Karpas-422 (cell line): ENCODE results near the gene SCAP. TPM values are rescaled to one million over a fixed set of nuclear protein-coding genes. Genes with fewer than 3 reads are reported as not detected.

Source experiments
- DNase-seq: peaks from one replicate; pipeline ENCODE4 v3.0.0-alpha.2; 2015
- H2AFZ ChIP-seq: fragments of 200-600 bp; sonication (generic); 2 replicates; pipeline ENCODE4 v1.6.1; 2014; ENCODE audit warnings: antibody characterized with exemption, low read length, mixed read lengths
- H3K27ac ChIP-seq: fragments of 200-600 bp; sonication (generic); 2 replicates; pipeline ENCODE4 v1.5.1; 2014; ENCODE audit warnings: mild to moderate bottlenecking, low read length, moderate library complexity
- H3K27me3 ChIP-seq: fragments of 200-600 bp; sonication (generic); 2 replicates; pipeline ENCODE4 v1.6.1; 2014; ENCODE audit warnings: low read length, mixed read lengths
- H3K36me3 ChIP-seq: fragments of 200-600 bp; sonication (generic); 2 replicates; pipeline ENCODE4 v1.6.1; 2014; ENCODE audit warnings: low read length, mixed read lengths; ENCODE audit not compliant: insufficient read depth
- H3K4me1 ChIP-seq: fragments of 200-600 bp; sonication (generic); 2 replicates; pipeline ENCODE4 v1.6.1; 2014; ENCODE audit warnings: mild to moderate bottlenecking, low read length, mixed read lengths
- H3K4me2 ChIP-seq: fragments of 200-600 bp; sonication (generic); 2 replicates; pipeline ENCODE4 v1.6.1; 2014; ENCODE audit warnings: low read length, low read depth, mild to moderate bottlenecking; ENCODE audit not compliant: poor library complexity, severe bottlenecking
- H3K4me3 ChIP-seq: fragments of 200-600 bp; sonication (generic); 2 replicates; pipeline ENCODE4 v1.5.1; 2014; ENCODE audit warnings: mild to moderate bottlenecking, antibody characterized with exemption, low read length, mixed read lengths
- H3K79me2 ChIP-seq: fragments of 200-600 bp; sonication (generic); 2 replicates; pipeline ENCODE4 v1.6.1; 2014; ENCODE audit warnings: mild to moderate bottlenecking, low read length, mixed read lengths
- H3K9ac ChIP-seq: fragments of 200-600 bp; sonication (generic); 2 replicates; pipeline ENCODE4 v1.6.0; 2014; ENCODE audit warnings: low read length
- H3K9me2 ChIP-seq: fragments of 200-600 bp; sonication (generic), shearing (Covaris generic); replicated peaks from 2 replicates; pipeline ENCODE4 v1.6.0; 2014; ENCODE audit warnings: mild to moderate bottlenecking, low read length, moderate library complexity; ENCODE audit not compliant: insufficient read depth
- H3K9me3 ChIP-seq: fragments of 300-700, 200-600 bp; sonication (generic); 2 replicates; pipeline ENCODE4 v1.6.1; 2014; ENCODE audit warnings: low read length, mixed read lengths
- H4K20me1 ChIP-seq: fragments of 200-600 bp; sonication (generic); 2 replicates; pipeline ENCODE4 v1.6.1; 2014; ENCODE audit warnings: mild to moderate bottlenecking, antibody characterized with exemption, low read length, low read depth; ENCODE audit not compliant: insufficient read depth
- total RNA-seq: library from RNA; depleted of rRNA; stranded (reverse); fragments of >200 nt; shearing (Covaris generic); gene quantifications from 2 replicates; pipeline ENCODE4 v1.2.3, GENCODE V29; 2014; ENCODE audit warnings: low replicate concordance

Gene SCAP
- total RNA-seq, 1 experiment from 2014 or later = 109 TPM

GRCh38 chr3:47404955-47405790 lies 70.6 kb downstream of the SCAP start:
- Histone ChIP-seq H3K9me3 (no peaks in the 10 kb centered on the region), H3K4me1 (peaks cover 7% of the 10 kb centered on the region), H2AFZ (no peak overlapping the region), H4K20me1 (peaks cover 6% of the 10 kb centered on the region; the same call in 1 of the 2 replicates), H3K4me2 (no peak overlapping the region), H3K9me2 (no peaks in the 10 kb centered on the region), H3K36me3 (0 out of 2 replicates have a peak, but pooled peaks cover 5% of the 10 kb centered on the region), H3K9ac (no peak overlapping the region), H3K79me2 (peaks cover 25% of the 10 kb centered on the region), H3K27me3 (no peaks in the 10 kb centered on the region), H3K4me3 (no peak overlapping the region), H3K27ac (no peak overlapping the region)
- DNase-seq = no peak

DNA sequence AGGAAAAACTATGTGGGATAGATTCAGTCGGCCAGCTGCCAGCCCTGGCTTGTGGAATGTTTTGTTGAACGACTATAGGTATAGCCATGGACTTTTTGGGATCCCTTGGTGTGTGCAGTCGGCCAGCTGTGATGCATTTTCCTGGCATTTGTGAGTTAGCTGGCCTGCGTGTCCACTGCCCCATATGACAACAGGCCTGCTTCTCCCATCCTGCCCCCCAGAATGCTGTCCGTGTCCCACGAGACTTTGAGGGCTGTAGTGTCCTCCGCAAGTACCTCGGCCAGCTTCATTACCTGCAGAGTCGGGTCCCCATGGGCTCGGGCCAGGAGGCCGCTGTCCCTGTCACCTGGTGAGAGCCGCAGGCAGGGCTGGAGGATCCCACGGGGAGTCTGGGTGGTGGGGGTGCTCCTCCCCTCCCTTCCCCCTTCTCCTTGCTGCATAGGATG lies 71.3 kb downstream of the SCAP start:
- Histone ChIP-seq H3K4me2 (no peak overlapping the region), H4K20me1 (peaks cover 6% of the 10 kb centered on the region; the same call in 1 of the 2 replicates), H3K36me3 (0 out of 2 replicates have a peak, but pooled peaks cover 7% of the 10 kb centered on the region)

DNA sequence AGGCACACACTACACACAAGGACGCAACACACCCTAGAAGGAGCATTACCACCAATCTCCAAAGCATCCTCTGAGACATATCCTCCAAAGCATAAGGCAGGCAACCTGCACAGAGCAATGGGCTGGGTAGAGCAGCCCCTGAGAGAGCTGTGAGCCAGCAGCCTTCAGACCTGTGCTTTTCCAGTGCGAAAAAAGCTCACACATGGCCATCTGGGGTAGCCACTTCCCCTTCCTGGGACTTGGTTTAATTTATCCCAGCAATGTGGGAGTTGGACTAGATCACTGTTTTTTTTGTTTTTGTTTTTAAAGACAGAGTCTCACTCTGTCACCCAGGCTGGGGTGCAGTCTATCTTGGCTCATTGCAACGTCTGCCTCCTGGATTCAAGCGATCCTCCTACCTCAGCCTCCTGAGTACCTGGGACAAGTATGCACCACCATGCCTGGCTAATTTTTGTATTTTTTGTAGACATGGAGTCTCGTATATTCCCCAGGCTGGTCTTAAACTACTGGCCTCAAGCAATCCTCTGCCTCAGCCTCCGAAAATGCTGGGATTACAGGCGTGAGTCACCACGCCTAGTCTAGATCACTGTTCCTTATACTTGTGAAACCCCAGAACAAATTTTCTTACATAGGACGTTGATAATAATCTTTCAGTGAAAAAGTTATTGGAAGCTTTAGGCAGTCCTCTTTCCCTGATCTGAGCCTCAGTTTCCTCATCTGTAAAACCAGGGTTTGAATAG lies 76.0 kb downstream of the SCAP start:
- Histone ChIP-seq H4K20me1 (no peaks in the 10 kb centered on the region; the same call in 1 of the 2 replicates), H2AFZ (no peak overlapping the region), H3K9ac (no peak overlapping the region), H3K36me3 (0 out of 2 replicates have a peak, but pooled peaks cover 3% of the 10 kb centered on the region), H3K9me2 (no peaks in the 10 kb centered on the region), H3K27me3 (no peaks in the 10 kb centered on the region), H3K27ac (no peak overlapping the region), H3K4me1 (no peaks in the 10 kb centered on the region), H3K9me3 (no peaks in the 10 kb centered on the region), H3K79me2 (peaks cover 55% of the 10 kb centered on the region), H3K4me3 (no peak overlapping the region), H3K4me2 (no peak overlapping the region)
- DNase-seq = no peak

More for the DNA sequence above, 71.3 kb downstream of the SCAP start:
- Histone ChIP-seq H3K9me2 (no peaks in the 10 kb centered on the region), H3K9me3 (no peaks in the 10 kb centered on the region), H3K4me1 (peaks cover 7% of the 10 kb centered on the region), H3K9ac (no peak overlapping the region), H3K79me2 (peaks cover 29% of the 10 kb centered on the region), H3K27me3 (no peaks in the 10 kb centered on the region), H3K4me3 (no peak overlapping the region), H2AFZ (no peak overlapping the region), H3K27ac (no peak overlapping the region)
- no peak for DNase-seq

- Histone ChIP-seq H3K9ac (no peak overlapping the region), H4K20me1 (no peaks in the 10 kb centered on the region; the same call in 1 of the 2 replicates), H3K36me3 (0 out of 2 replicates have a peak, but pooled peaks cover 3% of the 10 kb centered on the region), H3K4me1 (no peaks in the 10 kb centered on the region), H3K9me2 (no peaks in the 10 kb centered on the region), H3K9me3 (no peaks in the 10 kb centered on the region), H3K4me2 (no peak overlapping the region), H2AFZ (no peak overlapping the region), H3K27me3 (no peaks in the 10 kb centered on the region), H3K4me3 (no peak overlapping the region), H3K79me2 (peaks cover 59% of the 10 kb centered on the region), H3K27ac (no peak overlapping the region)
- no peak for DNase-seq
Measured at GRCh38 chr3:47399016-47399415, 76.7 kb downstream of the SCAP start.

- Histone ChIP-seq H3K4me1 (no peaks in the 10 kb centered on the region), H3K4me3 (no peak overlapping the region), H3K27ac (no peak overlapping the region), H3K9ac (no peak overlapping the region), H3K79me2 (peaks cover 61% of the 10 kb centered on the region), H4K20me1 (no peaks in the 10 kb centered on the region; the same call in 1 of the 2 replicates), H3K9me3 (no peaks in the 10 kb centered on the region), H3K27me3 (no peaks in the 10 kb centered on the region), H3K36me3 (0 out of 2 replicates have a peak, but pooled peaks cover 3% of the 10 kb centered on the region), H3K4me2 (no peak overlapping the region), H2AFZ (no peak overlapping the region), H3K9me2 (no peaks in the 10 kb centered on the region)
- DNase-seq = no peak
Measured at GRCh38 chr3:47398228-47398627, 77.5 kb downstream of the SCAP start.

GRCh38 chr3:47394881-47395280 lies 80.9 kb downstream of the SCAP start:
- Histone ChIP-seq H3K9me2 (no peaks in the 10 kb centered on the region), H3K4me2 (no peak overlapping the region), H3K79me2 (peaks cover 83% of the 10 kb centered on the region), H3K27ac (no peak overlapping the region), H3K4me3 (no peak overlapping the region), H2AFZ (no peak overlapping the region), H3K27me3 (no peaks in the 10 kb centered on the region), H3K9ac (no peak overlapping the region), H3K36me3 (no peaks in the 10 kb centered on the region), H4K20me1 (peaks cover 11% of the 10 kb centered on the region; the same call in 1 of the 2 replicates), H3K4me1 (no peaks in the 10 kb centered on the region), H3K9me3 (no peaks in the 10 kb centered on the region)
- DNase-seq = no peak

DNA sequence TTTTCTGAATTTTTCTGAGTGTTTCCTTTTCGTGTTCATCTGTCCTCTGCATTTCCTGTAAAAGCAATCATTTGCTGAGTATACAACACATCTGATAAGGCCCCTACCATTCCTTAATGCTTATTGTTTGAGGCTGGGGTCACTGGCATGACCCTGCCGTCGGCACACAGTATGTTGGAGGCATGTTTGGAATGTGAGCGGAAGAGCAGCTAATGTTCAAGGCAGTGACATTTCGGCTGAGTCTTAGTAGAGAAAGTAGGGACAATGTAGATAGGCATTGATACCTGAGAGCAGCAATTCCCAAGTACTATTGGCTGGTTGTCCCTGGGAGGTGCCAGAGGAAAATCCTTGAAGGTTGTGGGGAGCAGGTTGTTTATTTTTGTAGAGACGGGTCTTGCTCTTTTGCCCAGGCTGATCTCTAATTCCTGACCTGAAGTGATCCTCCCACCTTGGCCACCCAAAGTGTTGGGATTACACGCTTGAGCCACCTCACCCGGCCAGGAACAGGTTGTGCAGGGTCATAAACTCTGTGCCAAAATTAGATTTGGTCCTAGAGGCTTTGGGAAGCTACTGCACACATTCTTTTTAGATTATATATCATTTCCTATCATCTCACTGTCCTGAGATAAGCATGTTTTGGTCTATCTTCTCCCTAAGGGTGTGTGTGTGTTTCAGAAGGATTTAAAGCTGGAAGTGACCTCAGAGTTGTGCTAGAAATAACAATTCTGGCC lies 81.4 kb downstream of the SCAP start:
- H4K20me1 ChIP-seq = peaks cover 11% of the 10 kb centered on the region; the same call in 1 of the 2 replicates
- H2AFZ ChIP-seq = no peak overlapping the region
- H3K27me3 ChIP-seq = no peaks in the 10 kb centered on the region
- H3K79me2 ChIP-seq = peaks cover 84% of the 10 kb centered on the region
- no peak overlapping the region for H3K27ac ChIP-seq
- H3K9ac ChIP-seq = no peak overlapping the region
- no peaks in the 10 kb centered on the region for H3K9me3 ChIP-seq
- no peak for DNase-seq
- no peak overlapping the region for H3K4me2 ChIP-seq
- no peak overlapping the region for H3K4me3 ChIP-seq
- H3K4me1 ChIP-seq = no peaks in the 10 kb centered on the region
- H3K9me2 ChIP-seq = no peaks in the 10 kb centered on the region
- no peaks in the 10 kb centered on the region for H3K36me3 ChIP-seq
